GM19328 (cell line): Measurements from ENCODE around the gene NAV1.
"Not testable (repeated sequence)": the region's sequence is repeated elsewhere in the genome, so short reads cannot be mapped to it uniquely, and the experiment has no call there.

Source experiments
- ATAC-seq: cut with Tn5 transposase; IDR thresholded peaks from one replicate; pipeline ENCODE4 v1.9.1; 2021; ENCODE audit warnings: mild to moderate bottlenecking, moderate library complexity; ENCODE audit not compliant: unreplicated experiment

Gene NAV1

DNA sequence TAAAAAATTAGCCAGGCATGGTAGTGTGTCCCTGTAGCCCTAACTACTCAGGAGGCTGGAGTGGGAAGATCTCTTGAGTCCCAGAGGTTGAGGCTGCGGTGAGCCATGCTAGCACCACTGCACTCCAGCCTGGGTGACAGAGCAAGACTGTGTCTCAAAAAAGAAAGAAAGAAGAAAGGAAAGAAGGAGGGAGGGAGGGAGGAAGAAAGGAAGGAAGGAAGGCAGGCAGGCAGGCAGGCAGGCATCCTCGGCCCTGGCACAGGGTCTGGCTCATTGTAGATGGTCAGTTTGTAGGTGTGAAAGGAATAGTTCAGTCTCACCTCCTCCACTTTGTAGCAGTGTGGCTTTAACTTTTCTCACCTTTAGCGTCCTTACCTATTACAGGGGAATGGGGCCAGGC, 25.0 kb downstream of the NAV1 start:
- ATAC-seq, result no peak

DNA sequence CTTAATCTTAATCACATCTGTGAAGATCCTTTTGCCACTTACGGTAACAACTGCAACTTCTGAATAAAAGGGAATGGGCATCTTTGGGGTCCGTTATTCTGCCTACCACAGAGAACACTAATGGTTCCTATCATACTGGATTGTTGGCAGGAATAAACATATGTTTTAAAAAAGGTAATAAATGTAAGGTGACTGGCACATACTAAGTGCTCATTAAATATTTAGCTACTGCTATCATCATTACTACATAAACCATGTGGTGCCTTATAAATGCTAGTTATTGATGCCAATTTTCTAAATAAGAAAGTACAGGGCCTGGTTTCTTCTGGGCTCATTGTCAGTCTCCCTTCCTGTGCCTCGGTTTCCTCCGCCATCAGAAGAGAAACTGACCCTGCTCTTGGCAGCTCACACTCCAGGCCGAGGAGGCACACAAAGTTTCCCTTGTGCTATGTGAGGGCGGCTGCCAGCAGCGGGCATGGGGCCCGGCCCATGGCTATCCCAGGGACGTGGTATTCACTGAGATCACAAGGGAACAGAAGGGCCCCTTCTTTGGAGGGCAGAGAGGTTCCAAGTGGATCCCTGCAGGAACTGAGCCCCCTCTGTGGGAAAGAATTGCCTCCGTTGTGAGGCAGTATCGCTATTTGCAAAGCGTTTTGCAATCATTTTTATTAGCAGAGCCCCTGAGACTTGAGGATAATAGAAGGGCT, 26.2 kb downstream of the NAV1 start:
- ATAC-seq, result no peak

DNA sequence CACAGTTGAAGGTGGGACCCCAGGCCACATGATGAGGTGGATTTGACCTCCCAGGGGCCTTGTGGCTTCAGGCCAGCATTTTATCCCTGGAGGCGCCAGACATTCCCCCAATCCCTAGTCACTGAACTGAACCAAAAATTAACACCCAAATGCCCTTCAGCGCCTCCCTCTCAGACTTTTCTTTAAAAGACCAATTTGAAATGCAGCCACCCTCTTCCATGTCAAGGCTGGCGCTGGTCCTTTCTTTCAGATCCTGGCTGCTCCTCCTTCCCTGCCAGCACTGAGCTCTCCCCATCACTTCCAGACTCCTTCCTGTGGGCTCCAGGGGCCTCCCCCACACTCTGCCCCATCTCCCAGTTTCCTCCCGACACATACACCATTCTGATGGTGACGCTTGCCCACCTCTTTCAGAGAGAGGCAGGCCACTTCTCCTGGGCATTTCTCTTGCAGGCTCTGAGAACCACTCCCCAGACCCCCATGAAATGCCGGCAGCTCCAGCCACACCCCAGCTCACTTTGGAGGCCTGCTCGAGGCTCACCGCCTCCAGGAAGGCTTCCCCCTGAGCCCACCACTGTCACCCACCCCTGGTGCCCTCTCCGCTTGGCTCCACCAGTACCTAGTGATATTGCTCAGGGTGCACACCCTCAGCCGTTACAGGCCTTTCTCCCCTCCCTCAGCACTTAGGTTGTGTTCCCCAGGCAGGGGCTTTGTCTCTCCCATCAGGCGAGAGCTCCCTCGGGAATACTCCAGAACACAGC, 27.0 kb downstream of the NAV1 start:
- no peak for ATAC-seq

DNA sequence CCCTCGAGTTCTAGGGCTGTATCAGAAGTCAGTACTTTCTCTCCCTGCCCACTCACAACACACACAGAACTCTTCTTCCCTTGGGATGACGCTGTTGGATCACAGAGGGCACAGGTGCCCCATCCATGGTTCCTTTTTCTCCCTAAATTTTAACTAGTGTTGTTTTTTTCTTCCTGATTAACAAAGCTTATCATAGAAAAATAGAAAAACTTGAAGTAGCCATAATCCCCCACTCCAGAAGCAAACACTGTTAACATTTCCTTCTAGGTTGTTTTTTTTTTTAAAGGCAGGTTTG, 27.5 kb downstream of the NAV1 start:
- no peak for ATAC-seq

DNA sequence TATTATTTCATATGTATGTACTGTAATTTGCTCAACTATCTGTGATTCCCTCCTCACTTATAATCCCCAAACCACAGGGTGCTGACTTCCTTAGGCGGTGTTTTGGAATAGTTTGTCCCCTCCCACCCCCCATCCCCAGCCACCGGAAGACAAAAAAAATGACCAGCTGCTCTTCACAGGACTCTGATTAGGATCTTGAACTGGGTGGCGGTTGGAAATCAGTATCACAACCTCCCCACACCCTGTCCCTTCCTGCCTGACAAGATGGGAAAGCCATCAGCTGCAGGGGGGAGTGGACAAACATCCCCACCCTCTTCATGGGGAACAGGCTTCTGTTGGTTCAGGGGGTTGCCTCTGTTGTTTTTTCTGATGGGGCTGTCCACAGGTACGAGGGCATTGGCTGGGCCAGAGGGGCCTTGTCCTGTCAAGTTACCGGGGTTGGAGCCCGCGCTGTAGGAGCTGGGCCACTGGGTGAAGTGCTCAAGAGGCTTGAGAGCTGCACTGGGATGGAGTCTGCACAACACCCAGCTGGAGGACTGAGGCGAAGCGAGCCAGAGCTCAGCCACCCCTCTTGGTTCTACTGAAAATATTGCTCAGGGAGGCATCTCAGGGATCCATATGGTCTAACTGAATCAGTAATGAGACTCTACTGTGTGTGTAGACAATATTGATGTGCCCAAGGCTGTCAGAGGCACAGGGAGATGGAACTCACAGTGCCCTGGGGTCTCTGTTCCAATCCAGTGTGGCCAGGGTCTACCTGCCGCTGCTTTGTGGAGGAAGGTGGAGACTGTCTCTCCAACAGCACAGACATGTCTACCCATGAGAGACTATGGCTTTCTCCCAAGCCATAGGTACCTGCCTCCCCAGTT, 28.2 kb downstream of the NAV1 start:
- ATAC-seq, result no peak

DNA sequence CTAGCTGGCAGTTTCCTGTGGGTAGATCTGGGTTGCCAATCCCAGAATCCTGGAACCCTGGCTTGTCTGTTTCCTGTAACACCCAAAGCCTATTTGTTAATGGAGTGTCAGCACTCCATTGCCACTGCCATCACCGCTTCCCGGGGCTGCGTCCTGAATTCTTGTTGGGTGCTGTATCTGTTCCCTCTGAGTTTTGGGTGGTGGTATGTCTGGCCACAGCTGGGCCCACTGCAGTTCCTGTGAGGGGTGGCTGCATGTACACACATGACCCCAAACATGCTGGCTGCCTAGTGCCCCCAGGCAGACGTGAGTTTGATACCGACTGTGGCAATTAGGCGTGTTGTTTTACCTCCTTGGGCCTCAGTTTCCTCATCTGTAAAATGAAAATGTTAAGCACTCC, 29.3 kb downstream of the NAV1 start:
- no peak for ATAC-seq

DNA sequence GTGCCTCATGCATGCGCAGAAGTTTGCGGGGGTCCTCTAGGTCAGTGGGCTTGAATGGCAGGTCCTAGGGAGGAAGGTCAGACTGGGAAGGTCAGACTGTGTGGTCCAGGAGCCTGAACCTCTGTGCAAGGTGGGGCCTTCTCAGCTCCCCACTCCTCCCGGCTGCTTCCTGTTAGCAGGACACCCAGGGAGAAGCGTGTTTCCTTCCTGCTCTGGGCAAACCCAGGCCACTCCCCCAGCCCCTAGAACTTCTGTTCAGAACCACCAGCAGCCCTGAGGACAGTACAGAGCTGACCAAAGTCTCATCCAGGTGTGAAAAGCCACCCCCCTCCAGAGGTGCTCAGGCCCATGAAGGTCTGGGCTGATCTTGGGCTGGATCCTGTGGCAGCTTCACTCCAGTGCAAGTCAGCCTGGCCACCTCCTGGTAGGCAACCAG, 29.9 kb downstream of the NAV1 start:
- ATAC-seq, result no peak

DNA sequence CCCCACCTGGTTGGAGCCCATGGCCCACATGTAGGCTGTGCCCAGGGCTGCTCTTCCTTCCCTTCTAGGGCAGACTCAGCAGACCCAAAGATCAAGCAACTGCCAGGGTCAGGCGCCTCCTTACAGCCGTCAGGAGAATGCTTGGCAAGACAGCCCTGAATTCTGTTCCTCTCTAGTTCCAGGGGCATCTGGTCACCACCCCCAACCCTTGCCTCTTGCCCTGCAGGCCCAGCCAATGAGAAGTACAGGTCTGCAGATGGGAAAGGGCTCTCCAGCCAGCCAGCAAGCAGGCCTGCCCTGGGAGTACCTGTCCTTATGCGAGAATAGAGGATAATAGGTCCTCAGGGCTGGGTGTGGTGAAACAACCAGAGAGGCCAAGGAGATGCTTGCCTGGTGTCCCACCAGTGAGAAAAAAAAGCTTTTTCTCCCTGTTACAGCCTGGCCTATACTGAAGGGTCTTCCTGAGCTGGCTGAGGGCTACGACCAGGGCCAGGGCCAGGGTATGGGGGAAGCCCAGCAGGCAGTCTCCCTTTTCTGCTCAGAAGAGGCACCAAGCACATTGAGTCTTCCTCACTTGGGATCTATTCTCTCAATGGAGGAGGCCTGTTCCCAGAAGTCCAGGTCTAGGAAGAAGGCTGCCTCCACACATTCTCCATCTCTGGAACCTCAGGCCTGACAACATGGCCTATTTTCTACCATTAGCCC, 31.4 kb downstream of the NAV1 start:
- ATAC-seq, result no peak

DNA sequence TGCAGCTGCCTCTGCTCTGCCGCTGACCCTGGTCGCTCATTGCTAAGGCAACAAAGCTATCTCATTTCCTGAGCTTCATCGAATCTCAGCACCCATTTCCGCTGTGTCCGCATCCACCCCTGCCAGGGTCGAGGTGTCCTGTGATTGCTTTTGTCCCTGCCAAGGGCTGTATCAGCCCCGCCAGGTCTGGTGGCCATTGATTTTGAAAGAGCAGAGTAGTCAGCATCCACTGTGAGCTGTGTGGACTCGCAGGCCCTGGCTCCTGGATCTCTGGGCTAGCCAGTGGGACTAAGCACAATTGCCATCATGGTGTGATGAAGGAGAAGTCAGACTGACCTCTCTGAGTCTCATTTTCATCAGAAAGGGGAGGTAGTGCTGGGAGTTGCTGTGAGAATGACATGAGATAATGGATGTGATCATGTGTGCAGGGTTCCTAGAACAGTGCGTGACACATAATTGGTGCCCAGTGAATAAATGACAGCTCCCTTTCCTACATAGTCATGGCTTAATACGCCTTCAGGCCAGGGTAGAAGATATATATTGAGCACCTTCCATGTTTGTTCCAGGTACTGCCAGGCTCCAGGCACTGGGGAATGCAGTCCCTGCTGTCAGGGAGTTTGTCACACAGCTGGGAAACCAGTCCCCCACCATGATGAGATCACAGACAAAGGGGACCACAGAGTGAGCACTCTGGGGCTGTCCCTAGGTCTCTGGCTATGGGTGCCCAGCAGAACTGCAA, 32.1 kb downstream of the NAV1 start:
- ATAC-seq, result no peak

DNA sequence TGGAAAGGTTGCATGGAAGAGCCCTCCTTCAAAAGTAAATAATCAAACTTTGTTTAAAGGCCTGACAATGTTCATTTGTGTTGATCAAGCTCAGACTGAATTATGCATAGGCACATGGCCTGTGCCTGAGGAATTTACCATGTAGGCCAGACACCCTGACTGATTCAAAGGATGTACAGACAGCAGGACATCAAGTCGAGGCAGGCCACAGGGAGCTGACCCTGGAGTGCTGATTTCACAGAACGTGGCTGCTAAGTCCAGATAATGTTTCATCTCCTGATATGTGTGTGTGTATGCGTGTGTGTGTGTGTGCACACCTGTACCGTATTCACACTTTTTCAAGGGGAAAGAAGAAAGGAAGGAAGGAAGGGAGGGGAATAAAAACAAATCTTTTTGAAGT, 34.1 kb downstream of the NAV1 start:
- ATAC-seq, result no peak

DNA sequence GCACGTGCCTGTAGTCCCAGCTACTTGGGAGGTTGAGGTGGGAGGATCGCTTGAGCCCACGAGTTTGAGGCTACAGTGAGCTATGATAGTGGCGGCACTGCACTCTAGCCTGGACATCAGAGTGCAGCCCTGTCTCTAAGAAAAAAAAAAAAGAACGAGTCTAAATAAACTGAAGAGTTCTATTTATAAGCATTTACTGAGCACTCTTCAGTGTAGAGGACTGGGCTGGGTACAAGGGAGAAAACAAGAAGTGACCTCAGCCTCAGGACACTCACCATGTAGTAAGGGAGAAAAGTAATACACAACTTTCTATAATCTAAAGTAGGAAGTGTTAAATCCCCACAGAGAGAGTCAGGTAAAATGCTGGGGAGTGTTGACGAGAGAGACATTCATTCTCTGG, 35.0 kb downstream of the NAV1 start:
- no peak for ATAC-seq

DNA sequence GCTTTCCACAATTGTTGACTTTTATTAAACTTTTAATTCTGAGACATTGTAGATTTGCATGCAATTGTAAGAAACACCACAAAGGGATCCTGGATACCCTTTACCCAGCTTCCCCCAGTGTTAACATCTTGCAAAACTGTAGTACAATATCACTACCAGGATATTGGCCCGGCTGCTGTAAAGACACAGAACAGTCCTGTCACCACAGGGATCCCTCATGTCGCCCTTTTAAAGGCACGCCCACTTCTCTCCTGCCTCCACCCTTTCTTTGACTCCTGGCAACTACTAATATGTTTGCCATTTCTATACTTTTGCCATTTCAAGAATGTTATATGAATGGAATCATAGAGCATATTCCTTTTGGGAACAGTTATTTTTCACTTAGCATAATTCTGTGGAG, 37.0 kb downstream of the NAV1 start:
- no peak for ATAC-seq

DNA sequence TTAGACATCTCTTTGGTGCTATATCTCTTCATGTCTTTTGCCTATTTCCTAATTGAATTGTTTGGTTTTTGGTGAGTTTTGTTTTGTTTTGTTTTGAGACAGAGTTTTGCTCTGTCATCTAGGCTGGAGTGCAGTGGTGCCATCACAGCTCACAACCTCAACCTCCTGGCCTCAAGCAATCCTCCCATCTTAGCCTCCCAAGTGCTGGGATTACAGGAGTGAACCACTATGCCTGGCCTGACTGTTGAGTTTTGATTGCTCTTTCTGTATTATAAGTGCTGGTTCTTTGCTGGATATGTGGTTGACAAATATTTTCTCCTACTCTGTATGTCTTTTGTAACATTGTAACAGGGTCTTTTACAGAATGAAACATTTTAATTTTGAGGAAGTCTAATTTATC, 38.0 kb downstream of the NAV1 start:
- ATAC-seq, result no peak

DNA sequence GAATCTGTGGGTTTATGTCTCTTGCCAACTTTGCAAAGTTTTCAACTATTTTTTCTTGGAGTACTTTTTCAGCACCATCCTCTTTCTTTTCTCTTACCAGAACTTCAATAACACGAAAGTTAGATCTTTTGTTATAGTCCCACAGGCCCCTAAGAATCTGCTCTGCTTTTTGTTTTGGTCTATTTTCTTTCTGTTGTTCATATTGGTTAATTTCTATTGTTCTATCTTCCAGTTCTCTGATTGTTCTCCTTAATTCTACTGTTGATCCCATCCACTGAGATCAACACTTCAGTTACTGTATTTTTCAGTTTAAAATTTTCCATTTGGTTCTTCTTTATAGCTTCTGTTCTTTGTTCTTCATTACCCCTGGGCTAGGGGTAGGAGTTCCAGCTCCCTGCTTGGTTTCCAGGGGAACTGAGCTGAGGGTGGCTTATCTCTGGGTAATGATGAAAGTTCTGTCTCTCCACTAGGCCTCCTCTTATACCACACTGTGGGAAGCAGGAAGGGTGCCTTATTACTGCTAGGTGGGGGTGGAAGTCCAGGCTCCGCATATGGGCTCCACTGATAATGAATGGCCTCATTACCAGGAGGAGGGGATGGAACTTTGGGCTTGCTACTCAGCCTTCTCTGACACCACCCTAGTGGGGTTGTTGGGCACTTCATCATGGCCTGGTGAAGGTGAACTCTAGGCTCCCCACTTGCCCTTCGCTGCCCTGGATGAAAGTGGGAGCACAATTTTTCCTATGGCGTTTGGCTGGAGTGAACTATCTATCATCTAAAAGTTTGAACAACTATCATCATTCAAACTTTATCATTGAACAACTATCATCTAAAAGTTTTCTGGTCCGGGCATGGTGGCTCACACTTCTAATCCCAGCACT, 39.3 kb downstream of the NAV1 start:
- no peak for ATAC-seq

DNA sequence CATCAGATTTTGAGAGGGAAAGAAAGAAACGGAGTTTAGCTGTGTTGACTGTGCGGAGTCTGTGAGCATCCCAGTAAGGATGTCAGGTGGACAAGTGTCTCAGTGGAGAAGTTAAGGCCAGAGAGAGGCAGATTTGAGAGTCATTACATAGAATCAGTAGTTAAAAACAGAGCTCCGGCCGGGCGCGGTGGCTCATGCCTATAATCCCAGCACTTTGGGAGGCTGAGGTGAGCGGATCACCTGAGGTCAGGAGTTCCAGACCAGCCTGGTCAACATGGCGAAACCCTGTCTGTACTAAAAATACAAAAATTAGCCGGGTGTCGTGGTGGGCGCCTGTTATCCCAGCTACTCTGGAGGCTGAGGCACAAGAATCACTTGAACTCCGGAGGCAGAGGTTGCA, 42.4 kb downstream of the NAV1 start:
- not testable (repeated sequence) for ATAC-seq

DNA sequence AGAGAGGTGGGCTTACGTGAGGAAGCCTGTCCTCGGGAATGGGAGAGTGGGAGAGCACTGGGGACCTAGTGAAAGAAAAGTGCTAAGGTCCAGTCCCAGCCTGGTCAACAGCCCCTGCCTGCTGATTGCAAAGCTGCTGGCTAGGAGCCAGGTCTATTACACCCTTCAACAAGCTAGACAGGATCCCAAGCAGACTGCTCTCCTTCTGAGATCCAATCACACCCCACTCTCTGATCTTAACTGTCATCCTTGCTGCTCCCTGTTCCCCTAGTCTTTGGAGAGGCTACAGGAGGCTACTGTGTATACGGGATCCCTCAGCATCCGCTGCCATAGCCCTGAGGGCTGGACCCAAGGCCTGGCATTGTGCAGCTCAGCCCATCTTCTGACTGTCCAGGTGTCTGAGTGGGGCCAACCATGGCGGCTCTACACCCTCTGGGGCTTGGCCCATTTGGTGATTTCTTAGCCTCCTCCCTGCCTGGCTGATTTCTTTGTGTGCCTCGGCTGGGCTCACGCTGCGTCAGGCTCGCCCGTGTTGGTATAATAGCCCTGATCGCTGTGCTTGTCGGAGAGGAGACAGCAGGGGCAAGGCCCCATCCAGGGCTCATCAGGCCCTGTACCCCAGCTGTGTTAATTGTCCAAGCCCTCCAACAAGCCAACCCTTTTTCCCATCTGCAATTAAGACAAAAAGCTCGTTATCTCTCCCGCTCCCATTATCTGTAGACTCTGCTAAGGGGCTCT, 43.9 kb downstream of the NAV1 start:
- no peak for ATAC-seq

DNA sequence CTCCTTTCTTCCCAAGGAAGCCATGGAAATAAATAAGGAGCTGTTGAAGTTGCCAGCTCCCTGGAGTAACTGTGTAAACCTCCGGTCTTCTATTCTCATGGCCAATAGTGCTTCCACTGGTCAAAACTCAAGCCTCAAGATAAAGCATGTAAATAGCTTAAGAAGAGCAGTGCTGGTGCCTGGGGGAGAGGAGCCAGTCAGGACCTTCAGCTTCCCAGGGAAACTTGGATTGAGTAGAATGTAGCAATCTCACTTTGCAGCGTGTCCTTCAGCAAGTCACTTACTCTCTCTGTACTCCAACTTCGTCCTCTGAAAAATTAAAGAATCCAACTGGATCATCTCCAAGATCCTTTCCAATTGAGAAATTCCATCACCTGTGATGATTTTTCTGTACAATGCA, 44.7 kb downstream of the NAV1 start:
- ATAC-seq, result no peak

DNA sequence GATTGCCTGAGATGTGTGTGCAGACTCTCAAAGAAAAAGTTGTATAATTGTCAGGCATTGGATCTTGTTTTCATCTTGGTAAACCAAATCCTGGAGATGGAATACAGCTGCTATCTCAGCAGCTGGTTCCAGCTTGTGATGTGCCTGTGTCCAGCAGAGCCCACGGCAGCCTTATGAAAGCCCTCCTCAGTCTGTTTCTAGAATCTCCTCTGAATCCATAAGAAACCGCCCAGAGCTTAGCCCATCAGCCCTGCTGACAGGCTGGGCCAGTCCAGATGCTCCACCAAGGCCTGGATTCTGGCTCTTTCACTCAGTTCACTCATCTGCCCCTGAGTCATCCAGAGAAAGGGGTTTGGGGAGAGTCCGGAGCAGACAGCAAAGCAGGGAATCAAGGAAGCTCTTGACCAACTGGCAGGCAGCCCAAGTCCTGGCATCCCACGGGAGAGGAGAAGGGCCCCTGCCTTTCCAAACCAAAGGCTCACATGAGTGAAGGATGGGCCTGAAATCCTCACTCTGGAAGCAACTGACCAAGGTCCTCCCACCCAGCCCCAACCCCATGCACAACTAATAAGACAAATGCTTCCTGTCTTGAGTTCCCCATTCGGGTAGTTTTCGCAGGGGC, 45.7 kb downstream of the NAV1 start:
- ATAC-seq, result no peak

DNA sequence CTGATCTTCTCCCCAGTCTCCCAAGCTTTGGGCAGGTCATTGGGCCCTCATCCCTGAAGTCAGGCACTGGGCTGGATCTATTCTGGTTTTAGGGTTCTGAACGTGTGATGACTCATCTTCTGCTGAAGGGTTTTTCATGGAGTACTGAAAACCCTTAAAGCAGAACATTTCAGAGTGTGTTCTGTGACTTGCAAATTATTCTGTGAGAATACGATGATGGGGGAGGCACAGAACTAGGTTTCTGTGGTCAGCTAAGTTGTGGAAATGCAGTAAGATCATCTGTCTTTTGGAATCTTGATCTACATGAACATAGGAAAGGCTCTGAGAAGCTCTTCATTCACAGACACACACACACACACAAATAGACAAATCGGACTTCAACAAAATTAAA, 46.2 kb downstream of the NAV1 start:
- no peak for ATAC-seq
